Activated CD4-positive, alpha-beta T cell treated with anti-CD3 and anti-CD28 coated beads, Interleukin-2, amount 50 U/mL, for 16 hours (primary cell): Measurements from ENCODE around the gene SPG7.
A peak's percentile ranks its signal among the peaks of the same experiment; 100 is the strongest.

Experiments used
- DNase-seq: peaks from one replicate; pipeline ENCODE4 v3.0.0-alpha.2; 2020

The SPG7 gene

DNA sequence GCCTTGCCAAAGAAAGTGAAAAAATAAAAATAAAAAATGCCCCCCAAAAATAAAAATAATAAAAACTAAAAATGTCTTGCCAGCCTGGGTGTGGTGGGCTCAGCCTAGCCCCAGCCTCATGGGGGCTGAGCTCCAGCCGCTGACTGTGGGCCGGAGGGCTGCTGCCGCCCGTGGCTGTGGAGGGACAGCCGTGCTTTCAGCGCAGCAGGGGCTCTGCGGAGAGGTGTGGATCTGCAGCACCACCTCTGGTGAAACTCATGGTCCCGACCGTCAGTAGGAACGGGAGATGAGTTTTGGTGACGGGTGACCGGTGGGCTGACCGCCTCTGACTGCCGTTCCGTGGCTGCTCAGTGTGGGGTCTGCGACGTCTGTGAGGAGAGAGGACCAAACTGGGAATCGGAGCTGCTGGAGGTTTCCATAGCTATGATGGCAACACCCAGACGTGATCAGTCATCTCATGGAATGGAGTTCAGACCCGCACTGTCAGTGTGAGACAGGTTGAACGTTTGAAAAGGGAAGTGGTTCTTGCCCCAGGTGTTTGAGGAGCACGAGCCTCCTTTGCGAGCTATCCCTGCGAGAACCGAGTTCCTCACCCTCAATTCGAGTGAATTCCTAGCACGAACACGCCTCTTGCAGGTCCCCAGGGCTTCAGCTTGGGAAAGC, 40.3 kb downstream of the SPG7 start:
- no peak for DNase-seq

DNA sequence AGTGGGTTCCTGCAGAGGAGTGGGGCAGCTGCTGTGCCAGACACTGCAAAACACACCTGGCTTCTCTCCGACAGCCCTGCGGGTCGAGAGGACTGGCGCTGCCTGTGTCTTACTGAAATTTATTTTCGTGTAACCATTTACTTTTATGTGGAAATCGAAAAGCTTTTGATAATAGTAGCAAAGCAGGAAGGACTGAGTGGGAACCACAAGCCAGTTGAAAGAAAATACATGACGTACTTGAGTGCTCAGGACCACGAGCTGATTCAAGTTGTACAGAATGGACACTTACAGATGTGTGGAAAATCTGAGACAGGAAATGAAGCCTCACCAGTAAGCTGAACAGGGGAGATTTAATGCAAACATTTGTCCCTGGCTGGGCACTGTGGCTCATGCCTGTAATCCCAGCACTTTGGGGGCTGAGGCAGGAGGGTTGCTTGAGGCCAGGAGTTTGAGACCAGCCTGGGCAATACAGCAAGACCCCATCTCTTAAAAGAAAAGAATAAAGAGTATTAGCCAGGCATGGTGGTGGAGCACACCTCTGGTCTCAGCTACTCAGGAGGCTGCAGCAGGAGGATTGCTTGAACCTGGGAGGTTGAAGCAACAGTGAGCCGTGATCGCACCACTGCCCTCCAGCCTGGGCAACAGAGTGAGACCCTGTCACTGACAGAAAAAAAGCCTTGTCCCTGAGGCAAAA, 41.0 kb downstream of the SPG7 start:
- no peak for DNase-seq

DNA sequence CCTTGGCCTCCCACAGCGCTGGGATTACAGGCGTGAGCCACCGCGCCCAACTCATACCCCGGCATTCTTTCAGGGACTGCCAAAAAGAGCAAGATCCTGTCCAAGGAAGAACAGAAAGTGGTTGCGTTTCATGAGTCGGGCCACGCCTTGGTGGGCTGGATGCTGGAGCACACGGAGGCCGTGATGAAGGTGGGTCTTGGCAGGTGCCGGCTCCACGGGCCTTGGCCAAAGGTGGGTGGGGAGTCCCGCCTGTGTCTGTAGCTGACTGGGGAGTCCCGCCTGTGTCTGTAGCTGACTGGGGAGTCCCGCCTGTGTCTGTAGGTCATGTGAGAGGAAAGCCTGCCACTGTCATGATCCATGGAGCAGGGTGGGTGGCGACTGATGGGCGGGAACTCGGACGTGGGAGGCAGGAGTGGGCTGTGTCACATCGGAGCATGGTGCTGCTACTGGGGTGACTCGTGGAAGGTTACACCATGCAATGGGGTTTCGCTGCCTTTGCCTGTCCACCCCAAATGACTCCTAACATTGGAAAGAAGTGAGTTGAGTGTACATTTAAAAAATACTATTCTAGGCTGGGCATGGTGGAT, 42.3 kb downstream of the SPG7 start:
- DNase-seq: no peak

DNA sequence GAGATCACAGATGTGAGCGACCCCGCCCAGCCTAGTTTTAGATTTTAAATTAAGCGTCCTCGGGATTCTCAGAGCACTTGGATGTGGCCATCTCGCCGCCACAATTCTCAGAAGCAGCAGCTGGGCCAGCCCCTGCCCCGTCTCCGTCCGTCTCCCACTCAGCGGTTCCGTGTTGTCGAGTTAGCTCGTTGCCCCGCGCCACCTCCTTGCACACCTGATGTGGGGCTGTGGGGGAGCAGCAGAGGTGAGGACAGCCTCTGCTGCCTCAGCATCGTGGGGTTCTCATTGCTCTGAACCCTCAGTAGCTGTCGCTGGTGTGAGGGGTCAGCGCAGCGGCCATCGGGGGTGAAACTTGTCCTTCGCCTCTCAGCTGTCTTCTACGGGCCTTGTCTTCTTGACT, 44.1 kb downstream of the SPG7 start:
- no peak for DNase-seq

DNA sequence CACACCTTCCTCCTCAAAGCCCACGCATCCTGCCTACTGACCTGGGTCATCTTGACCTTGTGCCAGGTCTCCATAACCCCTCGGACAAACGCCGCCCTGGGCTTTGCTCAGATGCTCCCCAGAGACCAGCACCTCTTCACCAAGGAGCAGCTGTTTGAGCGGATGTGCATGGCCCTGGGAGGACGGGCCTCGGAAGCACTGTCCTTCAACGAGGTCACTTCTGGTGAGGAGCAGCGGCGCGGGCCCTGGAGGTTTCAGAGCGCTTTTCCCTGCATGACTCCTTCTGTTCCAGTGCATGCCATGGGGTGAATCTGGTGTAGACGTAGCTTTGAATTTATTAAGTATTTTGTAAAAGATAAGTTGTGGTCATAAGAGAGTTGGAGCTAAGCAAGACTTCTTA, 44.7 kb downstream of the SPG7 start:
- DNase-seq: no peak

DNA sequence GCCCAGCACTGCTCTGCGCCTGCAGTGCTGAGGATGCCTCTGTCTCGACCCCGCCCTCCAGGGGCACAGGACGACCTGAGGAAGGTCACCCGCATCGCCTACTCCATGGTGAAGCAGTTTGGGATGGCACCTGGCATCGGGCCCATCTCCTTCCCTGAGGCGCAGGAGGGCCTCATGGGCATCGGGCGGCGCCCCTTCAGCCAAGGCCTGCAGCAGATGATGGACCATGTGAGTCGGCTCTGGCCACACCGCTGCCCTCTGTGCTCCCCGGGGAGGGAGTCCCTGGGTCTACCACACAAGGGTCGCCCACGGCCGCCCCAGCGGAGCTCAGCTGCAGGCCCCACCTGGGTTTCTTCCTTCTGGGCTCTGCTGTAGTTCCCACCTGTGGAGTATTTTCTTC, 45.5 kb downstream of the SPG7 start:
- DNase-seq: no peak

DNA sequence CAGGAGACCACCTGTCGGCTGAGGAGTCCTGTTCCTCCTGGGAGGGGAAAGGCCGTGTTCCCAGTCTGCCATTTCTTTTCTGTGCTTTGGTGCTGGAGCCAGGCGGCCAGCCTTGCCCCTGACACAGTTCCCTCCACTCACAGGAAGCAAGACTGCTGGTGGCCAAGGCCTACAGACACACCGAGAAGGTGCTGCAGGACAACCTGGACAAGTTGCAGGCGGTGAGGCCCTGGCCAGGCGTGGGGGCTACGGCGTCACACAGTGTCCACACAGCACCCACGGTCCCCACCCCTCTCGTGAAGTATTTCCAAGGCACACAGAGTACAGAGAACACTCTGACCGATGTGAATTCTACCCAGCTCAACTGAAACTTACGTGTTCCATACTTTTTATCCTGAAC, 46.1 kb downstream of the SPG7 start:
- no peak for DNase-seq

DNA sequence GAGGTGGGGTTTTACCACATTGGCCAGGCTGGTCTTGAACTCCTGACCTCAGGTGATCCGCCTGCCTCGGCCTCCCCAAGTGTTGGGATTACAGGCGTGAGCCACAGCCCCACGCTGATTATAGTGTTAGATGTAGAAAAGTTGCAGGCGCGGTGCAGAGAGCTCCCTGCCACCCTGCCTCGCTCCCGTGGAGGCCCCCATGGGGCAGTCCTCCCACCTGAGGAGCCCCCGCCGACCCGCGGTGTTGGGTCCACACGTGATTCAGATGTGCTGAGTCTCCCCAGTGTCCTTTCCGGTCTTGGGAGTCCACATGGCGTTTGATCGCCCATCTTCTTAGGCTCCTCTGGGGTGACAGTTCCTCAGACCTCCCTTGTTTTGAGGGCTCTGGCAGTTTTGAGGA, 47.1 kb downstream of the SPG7 start:
- no peak for DNase-seq

DNA sequence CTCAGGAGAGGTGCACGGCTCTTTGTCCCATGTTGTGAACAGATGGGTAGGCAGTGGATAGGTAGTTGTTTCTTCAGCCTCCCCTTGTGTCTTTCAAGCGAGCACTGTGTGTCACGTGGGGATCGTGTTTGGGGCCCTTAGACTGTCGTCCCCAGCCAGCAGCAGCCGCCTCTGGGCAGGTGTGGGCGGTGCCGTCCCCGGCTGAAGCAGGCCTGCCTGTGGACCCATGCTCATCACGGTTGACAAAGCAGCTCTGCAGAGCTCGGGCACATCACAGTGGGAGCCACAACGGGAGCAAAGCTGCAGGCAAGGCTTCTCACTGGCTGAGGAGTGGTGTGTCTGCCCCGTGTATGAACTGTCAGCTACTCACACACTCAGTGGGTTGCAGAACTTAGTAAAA, 47.6 kb downstream of the SPG7 start:
- no peak for DNase-seq

DNA sequence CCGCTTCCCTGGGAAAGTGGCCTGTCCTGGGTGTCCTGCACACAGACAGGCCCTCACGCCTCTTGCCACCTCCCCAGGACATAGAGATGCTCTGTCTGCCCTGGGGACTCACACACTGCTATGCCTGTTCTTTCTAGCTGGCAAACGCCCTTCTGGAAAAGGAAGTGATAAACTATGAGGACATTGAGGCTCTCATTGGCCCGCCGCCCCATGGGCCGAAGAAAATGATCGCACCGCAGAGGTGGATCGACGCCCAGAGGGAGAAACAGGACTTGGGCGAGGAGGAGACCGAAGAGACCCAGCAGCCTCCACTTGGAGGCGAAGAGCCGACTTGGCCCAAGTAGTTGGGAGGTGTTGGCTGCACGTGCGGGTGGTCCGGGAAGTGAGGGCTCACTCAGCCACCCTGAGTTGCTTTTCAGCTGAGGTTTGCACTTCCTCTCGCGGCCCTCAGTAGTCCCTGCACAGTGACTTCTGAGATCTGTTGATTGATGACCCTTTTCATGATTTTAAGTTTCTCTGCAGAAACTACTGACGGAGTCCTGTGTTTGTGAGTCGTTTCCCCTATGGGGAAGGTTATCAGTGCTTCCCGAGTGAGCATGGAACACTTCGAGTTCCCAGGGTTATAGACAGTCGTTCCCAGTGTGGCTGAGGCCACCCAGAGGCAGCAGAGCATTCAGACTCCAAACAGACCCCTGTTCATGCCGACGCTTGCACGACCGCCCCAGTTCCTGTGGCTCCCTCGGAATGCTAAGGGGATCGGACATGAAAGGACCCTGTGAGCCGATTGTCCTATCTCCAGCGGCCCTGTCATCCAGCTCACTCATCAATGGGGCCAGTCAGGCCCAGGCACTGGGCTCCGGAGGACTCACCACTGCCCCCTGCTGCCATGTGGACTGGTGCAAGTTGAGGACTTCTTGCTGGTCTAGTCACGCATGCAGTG, 48.8 kb downstream of the SPG7 start:
- peak; percentile 83 for DNase-seq

DNA sequence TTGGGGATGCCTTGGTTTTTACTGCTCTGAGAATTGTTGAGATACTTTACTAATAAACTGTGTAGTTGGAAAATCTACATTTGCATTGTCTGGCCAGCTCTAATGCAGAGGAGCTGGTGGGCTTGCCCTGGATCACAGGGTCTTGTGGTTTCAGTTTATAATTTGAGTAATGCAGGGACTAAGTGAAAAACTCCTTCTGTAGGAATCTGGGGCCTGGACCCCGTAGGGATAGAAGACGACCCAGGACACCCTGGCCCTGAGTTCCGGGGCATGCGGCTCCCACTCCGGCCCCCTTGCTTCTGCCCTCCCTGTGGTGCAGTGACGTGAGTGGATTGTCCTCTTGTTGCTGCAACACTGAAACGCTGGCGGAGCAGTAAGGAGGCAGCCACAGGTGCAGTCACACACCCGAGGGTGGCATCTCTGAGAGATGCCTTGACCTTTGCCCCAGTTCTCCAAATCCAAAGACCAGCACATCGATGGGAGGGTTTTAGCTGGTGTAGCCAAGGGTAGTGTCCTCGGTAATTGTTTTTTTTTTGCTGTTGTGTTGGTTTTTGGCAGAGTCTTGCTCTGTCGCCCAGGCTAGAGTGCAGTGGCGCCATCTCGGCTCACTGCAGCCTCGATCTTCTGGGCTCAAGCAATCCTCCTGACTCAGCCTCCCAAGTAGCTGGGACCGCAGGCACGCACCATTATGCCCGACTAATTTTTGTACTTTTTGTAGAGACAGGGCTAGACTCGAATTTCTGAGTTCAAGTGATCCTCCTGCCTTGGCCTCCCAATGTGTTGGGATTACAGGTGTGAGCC, 49.7 kb downstream of the SPG7 start:
- DNase-seq: no peak

DNA sequence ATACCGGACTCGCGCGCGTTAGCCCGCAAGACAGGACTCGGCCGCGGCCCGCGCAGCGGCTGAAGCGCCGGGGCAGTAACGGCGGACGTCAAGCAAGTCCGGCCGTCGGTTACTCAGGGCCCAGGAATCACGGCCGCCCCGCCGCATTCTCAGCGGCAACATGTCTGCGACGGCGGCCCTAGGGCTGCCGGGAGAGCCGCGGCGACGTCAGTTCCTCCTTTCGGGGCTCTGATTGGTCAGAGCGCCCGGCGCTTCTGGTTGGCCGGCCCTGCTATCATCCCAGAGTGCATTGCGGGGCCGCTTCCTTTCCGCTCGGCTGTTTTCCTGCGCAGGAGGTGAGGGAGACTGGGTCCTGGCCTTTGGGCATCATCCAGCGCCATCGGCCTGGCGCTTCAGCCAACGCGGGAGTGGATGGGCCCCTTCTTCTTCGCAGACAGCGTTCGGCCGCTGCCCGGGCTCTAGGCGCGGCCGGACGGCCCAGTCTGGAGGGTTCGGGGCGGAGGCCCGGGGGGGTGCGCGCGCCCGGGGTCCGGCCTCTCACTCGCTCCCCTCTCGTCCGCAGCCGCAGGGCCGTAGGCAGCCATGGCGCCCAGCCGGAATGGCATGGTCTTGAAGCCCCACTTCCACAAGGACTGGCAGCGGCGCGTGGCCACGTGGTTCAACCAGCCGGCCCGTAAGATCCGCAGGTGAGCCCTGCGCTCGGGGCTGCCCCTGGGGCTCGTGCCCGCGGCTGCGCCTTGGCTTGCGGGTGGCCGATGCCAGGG, 52.4 kb downstream of the SPG7 start, which contains the start of gene RPL13:
TSS of gene RPL13 (plus strand) at position 305 of the 764 bp plus-strand sequence. CDS start at position 583, 278 bp downstream.
- peak; percentile 97 for DNase-seq

DNA sequence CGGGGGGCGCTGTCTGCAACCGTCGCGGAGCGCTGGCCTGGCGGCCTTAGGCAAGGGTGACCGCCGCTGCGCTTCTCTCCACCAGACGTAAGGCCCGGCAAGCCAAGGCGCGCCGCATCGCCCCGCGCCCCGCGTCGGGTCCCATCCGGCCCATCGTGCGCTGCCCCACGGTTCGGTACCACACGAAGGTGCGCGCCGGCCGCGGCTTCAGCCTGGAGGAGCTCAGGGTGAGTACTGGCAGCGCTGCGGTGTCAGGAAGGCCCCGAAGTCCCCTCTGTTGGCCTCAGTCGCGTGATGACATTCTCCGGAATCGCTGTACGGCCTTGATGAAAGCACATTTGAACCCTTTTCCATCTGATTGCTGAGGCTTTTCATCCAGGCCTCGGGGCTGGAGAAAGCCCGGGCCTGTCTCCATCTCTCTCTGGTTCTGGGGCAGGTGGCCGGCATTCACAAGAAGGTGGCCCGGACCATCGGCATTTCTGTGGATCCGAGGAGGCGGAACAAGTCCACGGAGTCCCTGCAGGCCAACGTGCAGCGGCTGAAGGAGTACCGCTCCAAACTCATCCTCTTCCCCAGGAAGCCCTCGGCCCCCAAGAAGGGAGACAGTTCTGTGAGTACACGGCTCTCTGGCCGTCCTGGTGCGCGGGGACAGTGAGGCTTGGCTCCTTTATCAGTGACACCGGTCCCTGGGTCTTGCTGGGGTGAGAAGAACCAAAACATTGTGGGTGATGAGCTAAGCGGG, 53.1 kb downstream of the SPG7 start:
- no peak for DNase-seq

DNA sequence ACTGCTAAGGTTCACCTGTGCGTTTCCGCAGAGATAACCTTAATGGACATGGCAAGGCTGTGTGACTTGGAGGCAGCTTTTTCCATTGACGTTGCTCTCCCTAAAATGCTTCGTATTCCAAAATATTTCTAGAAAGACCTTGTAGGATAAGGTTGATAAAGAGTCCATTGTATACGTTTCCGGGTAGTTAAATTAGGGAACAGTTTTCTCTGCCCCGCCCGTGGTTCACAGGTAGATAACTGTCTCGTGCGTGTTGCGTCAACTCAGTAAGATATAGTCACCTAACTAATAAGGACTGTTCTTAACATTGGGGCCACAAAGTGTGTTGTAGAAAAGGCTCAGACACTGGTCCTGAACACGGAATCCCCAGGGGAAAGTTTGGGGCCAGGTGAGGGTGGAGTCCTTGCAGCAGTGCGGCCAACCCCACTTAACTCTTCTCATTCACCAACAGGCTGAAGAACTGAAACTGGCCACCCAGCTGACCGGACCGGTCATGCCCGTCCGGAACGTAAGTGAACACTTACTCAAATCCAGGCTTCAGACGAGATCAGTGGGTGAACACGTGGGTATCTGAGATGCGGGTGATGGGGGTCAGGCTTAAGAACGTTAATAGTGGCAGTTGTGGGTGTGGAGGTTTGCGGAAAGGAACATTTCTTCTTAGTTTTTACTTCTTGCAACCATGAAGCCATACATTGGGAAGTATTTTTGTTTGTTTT, 53.8 kb downstream of the SPG7 start:
- DNase-seq: no peak

DNA sequence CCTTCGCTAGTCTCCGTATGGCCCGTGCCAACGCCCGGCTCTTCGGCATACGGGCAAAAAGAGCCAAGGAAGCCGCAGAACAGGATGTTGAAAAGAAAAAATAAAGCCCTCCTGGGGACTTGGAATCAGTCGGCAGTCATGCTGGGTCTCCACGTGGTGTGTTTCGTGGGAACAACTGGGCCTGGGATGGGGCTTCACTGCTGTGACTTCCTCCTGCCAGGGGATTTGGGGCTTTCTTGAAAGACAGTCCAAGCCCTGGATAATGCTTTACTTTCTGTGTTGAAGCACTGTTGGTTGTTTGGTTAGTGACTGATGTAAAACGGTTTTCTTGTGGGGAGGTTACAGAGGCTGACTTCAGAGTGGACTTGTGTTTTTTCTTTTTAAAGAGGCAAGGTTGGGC, 54.7 kb downstream of the SPG7 start:
- no peak for DNase-seq

DNA sequence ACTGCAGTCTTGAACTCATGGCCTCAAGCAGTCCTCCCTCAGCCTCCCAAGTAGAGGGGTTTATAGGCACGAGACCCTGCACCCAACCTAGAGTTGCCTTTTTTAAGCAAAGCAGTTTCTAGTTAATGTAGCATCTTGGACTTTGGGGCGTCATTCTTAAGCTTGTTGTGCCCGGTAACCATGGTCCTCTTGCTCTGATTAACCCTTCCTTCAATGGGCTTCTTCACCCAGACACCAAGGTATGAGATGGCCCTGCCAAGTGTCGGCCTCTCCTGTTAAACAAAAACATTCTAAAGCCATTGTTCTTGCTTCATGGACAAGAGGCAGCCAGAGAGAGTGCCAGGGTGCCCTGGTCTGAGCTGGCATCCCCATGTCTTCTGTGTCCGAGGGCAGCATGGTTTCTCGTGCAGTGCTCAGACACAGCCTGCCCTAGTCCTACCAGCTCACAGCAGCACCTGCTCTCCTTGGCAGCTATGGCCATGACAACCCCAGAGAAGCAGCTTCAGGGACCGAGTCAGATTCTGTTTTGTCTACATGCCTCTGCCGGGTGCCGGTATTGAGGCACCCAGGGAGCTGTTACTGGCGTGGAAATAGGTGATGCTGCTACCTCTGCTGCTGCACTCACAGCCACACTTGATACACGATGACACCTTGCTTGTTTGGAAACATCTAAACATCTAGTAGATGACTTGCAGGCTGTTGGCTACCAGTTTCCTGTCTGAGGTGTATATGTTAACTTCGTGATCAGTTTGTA, 55.6 kb downstream of the SPG7 start:
- no peak for DNase-seq

DNA sequence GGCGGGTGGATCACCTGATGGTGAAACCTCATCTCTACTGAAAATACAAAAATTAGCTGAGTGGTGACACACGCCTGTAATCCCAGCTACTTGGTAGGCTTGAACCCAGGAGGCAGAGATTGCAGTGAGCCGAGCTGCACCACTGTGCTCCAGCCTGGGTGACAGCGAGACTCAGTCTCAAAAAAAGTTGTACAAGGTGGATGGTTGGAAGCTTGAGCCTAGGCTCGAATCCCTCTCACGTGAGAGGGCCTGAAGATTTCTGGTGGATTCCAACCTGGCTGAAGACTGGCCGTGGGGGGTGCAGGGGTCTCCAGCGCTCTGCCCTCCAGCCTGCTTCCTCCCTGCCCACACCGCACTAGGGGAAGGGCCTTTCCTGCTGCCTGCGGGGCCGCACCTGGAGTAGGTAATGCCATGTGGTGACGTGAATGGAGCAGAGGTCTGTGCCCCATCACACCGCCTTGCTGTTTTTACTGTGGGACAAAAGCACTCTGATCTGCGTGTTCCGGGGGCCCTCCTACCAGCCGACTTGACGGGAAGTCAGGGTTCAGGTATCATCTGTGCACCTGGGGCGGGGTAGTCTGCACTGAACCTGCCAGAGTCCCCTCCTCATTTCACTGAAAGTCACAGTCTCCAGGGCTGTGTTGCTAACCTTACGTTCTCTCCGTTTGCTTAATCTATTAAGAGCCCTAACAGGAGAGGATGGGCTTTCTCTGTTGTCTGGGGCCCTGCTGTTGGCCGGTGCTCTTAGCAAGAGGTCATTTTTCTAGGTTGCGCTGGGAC, 56.5 kb downstream of the SPG7 start:
- DNase-seq: peak; percentile 36

DNA sequence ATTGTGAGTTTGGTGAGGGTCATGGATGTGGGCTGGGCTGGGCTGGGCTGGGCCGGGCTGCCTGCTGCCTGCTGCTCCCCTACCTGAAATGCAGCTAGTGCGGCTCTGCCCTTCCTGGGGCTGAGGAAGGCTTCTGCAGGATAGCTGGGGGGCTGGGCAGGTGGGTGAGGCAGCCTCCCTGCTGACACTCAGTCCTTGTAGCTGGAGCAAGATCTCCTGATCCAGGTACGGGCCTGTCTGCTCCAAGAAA, 57.0 kb downstream of the SPG7 start:
- DNase-seq: no peak
